Effector memory CD4-positive, alpha-beta T cell (primary cell): ENCODE results near the gene ETV6.

Source experiments
- DNase-seq, 3 donors: peaks; one replicate each; pipeline ENCODE4 v3.0.0-alpha.2; 2020
- H3K27ac ChIP-seq: 2 replicates; pipeline ENCODE4 v1.7.0; 2013; ENCODE audit warnings: mild to moderate bottlenecking, low read length, moderate library complexity; ENCODE audit not compliant: insufficient read depth, poor library complexity, severe bottlenecking
- H3K27me3 ChIP-seq: replicated peaks from 2 replicates; pipeline ENCODE4 v1.7.0; 2013; ENCODE audit warnings: mild to moderate bottlenecking, low read length; ENCODE audit not compliant: insufficient read depth, control insufficient read depth, poor library complexity, severe bottlenecking
- H3K36me3 ChIP-seq: 2 replicates; pipeline ENCODE4 v1.7.0; 2013; ENCODE audit warnings: mild to moderate bottlenecking, low read length, moderate library complexity; ENCODE audit not compliant: control insufficient read depth, insufficient read depth
- H3K4me1 ChIP-seq: 2 replicates; pipeline ENCODE4 v1.7.0; 2013; ENCODE audit warnings: low read length, mild to moderate bottlenecking; ENCODE audit not compliant: control insufficient read depth, insufficient read depth, poor library complexity, severe bottlenecking
- H3K4me3 ChIP-seq: 2 replicates; pipeline ENCODE4 v1.7.0; 2013; ENCODE audit warnings: low read length, low read depth, mild to moderate bottlenecking; ENCODE audit not compliant: insufficient read depth, poor library complexity, severe bottlenecking
- H3K9me3 ChIP-seq: 2 replicates; pipeline ENCODE4 v1.7.0; 2013; ENCODE audit warnings: mild to moderate bottlenecking, low read length, moderate library complexity; ENCODE audit not compliant: control insufficient read depth

ETV6 gene

DNA sequence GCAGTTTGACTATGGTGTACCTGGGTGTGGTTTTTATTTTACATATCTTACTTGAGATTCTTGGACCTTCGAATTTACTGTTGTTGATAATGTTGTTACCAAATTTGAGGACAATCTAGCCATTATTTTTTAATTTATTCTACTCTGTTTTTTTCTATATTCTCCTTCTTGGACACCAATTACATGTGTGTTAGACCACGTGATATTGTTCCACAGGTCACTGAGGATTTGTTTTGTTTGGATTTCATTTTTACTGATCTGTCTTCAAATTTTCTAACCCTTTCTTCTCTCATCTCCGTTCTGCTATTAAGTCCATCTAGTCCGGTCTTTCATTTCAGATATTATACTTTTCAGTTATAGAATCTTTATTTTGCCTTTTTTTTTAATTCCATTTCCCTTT is 216.3 kb downstream of the ETV6 start:
- DNase-seq, result no peak
- no peak overlapping the region for H3K27ac ChIP-seq
- H3K4me1 ChIP-seq, result no peaks in the 10 kb centered on the region
- H3K9me3 ChIP-seq, result no peaks in the 10 kb centered on the region
- no peaks in the 10 kb centered on the region for H3K27me3 ChIP-seq
- H3K4me3 ChIP-seq, result no peak overlapping the region
- peaks cover 31% of the 10 kb centered on the region for H3K36me3 ChIP-seq

DNA sequence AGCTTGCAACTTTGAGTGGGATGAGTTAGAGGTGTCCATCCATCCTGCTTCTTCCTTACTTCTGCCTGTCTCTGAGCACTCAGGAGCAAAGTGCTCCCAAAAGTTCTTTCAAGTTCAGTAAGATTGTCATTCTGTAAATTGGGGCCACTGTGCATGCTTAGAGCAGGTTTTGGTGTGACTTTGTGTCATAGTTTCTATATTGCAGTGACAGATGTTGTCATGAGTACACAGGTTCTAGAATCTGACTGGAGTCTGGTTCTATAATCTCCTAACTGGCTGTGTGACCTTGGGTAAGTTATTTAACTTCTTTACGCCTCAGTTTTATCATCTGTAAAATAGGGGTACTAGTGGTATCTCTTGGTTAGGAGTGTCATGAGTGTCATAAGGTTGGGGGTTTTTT is 218.6 kb downstream of the ETV6 start:
- H3K27ac ChIP-seq, result no peak overlapping the region
- H3K27me3 ChIP-seq, result no peaks in the 10 kb centered on the region
- H3K4me1 ChIP-seq, result no peaks in the 10 kb centered on the region
- H3K4me3 ChIP-seq, result no peak overlapping the region
- H3K9me3 ChIP-seq, result no peaks in the 10 kb centered on the region
- H3K36me3 ChIP-seq, result peaks cover 24% of the 10 kb centered on the region
- DNase-seq, result no peak

DNA sequence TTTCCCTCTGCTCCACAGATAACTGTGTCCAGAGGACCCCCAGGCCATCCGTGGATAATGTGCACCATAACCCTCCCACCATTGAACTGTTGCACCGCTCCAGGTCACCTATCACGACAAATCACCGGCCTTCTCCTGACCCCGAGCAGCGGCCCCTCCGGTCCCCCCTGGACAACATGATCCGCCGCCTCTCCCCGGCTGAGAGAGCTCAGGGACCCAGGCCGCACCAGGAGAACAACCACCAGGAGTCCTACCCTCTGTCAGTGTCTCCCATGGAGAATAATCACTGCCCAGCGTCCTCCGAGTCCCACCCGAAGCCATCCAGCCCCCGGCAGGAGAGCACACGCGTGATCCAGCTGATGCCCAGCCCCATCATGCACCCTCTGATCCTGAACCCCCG is 219.9 kb downstream of the ETV6 start:
- Histone ChIP-seq H3K9me3 (no peaks in the 10 kb centered on the region), H3K4me1 (no peaks in the 10 kb centered on the region), H3K36me3 (peaks cover 27% of the 10 kb centered on the region), H3K4me3 (no peak overlapping the region), H3K27ac (no peak overlapping the region), H3K27me3 (no peaks in the 10 kb centered on the region)
- DNase-seq, result no peak

DNA sequence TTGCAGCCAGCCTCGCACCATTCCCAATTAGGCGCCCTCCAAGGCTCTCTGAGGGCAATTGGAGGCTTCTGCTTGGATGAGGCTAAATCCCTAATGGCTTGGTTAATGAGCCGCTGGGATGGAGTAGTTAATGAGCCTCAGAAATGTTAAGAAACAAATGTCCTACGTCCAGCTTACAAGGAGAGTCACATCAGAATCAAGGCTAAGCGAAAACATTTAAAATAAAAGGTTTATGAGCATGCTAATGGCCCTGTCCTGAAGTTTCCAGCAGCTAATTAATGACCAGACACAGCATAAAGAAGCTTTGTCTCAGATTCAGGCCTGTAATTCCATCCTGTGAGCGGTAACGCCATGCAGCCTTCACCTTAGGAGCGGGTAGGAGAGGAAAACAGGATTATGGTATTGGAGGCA is 220.6 kb downstream of the ETV6 start:
- Histone ChIP-seq H3K4me1 (no peaks in the 10 kb centered on the region), H3K9me3 (no peaks in the 10 kb centered on the region), H3K4me3 (no peak overlapping the region), H3K36me3 (peaks cover 27% of the 10 kb centered on the region), H3K27ac (no peak overlapping the region), H3K27me3 (no peaks in the 10 kb centered on the region)
- no peak for DNase-seq

DNA sequence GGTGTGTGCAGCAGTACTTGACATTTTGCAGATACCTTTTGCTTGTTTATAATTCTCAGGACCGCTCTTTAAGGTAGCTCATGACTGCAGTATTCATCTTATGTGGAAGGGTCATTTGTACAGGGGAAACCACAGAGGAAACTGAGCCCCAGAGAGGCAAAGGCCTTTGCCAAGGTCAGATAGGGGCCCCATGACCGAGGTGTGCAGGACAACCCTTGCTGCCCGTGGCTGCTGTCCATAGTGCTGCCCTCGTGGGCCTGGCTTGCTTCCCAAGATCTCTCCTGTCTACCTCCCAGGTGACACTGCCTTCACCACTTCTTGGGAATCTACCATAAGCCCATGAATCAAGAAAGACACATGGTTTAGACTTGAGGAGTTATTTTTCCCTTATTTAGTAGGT is 222.6 kb downstream of the ETV6 start:
- no peak overlapping the region for H3K27ac ChIP-seq
- DNase-seq, result no peak
- H3K27me3 ChIP-seq, result no peaks in the 10 kb centered on the region
- no peaks in the 10 kb centered on the region for H3K9me3 ChIP-seq
- no peak overlapping the region for H3K4me3 ChIP-seq
- H3K4me1 ChIP-seq, result peaks cover 12% of the 10 kb centered on the region
- peaks cover 24% of the 10 kb centered on the region for H3K36me3 ChIP-seq

DNA sequence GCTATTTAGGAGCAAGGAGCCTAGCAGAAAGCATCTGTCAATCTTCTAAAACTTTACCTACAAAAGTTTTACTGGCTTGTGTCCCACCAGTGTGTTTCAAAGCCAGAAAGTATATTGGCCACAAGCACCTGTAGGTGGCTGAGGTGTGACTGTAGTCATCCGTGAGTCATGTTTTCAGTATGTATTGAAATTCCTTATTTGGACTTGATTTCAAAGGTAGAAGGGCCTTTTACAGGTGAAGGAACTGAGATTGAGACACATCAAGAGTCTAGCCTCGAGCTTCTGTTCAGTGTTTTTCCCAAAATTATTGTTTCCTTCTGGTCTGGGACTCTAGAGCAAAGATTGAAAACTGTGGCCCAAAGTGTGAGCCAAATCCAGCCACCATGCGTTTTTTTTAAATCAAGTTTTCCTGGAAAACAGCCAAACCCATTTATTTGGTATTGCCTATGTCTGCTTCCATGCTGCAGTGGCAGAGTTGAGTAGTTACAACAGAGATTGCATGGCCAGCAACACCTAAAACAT is 226.0 kb downstream of the ETV6 start:
- Histone ChIP-seq H3K4me1 (peaks cover 12% of the 10 kb centered on the region), H3K4me3 (no peak overlapping the region), H3K27ac (no peak overlapping the region), H3K36me3 (peaks cover 10% of the 10 kb centered on the region), H3K27me3 (no peaks in the 10 kb centered on the region), H3K9me3 (no peaks in the 10 kb centered on the region)
- no peak for DNase-seq

DNA sequence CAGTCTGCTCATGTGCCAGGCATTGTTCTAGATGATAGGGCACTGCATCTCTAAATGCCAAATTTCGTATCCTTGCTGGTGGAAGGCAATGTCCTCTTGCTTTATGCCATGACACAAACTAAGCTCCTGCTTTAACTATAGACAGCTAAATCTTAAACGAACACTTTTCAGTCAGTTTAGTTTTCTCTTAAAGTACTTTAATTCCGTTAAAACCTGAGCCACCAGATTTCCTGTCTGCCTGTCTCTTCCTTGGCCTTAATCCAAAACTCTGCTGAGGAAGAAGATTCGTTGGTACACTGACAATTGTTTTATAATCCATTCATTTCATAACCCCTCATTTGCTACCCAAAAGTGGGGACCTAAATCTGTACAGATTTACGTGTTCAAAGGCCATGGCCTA is 226.8 kb downstream of the ETV6 start:
- Histone ChIP-seq H3K9me3 (no peaks in the 10 kb centered on the region), H3K27me3 (no peaks in the 10 kb centered on the region), H3K4me1 (peaks cover 12% of the 10 kb centered on the region), H3K36me3 (peaks cover 7% of the 10 kb centered on the region), H3K4me3 (no peak overlapping the region), H3K27ac (no peak overlapping the region)
- no peak for DNase-seq

DNA sequence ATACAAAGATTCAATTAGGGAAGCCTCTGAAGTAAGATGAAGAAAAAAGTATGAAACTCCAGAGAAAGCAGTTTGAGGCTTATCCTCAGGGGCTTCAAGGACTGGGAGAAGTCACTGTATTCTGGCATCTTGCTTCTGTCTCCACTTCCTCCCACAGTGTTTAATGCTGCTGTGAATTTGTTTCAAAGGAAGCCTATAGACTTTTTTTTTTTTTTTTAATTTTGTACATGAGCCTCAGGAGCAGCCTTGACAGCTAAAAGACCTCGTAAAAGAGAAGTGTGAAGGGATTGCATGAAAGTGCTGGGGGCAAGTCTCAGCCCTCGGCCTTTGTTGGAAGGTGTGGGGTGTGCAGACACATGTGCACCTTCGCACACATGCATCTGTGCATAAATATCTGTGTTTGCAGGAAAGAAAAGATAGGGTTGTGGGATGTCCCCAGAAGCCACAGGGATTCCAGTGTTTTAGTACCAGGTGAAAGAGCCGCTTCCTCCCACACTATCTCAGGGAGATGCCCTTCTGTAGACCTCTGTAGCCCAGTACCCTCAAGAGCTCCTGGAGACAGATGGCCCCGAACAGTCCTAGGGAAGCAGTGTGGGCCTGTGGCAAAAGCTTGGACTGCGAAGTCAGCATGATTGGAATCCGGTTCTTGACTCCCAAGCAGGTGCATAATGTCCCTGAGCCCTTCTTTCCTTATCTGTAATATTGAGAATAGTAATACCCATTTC is 227.8 kb downstream of the ETV6 start:
- Histone ChIP-seq H3K36me3 (peaks cover 9% of the 10 kb centered on the region), H3K4me1 (peaks cover 12% of the 10 kb centered on the region), H3K9me3 (no peaks in the 10 kb centered on the region), H3K4me3 (no peak overlapping the region), H3K27ac (no peak overlapping the region), H3K27me3 (no peaks in the 10 kb centered on the region)
- DNase-seq, result no peak

DNA sequence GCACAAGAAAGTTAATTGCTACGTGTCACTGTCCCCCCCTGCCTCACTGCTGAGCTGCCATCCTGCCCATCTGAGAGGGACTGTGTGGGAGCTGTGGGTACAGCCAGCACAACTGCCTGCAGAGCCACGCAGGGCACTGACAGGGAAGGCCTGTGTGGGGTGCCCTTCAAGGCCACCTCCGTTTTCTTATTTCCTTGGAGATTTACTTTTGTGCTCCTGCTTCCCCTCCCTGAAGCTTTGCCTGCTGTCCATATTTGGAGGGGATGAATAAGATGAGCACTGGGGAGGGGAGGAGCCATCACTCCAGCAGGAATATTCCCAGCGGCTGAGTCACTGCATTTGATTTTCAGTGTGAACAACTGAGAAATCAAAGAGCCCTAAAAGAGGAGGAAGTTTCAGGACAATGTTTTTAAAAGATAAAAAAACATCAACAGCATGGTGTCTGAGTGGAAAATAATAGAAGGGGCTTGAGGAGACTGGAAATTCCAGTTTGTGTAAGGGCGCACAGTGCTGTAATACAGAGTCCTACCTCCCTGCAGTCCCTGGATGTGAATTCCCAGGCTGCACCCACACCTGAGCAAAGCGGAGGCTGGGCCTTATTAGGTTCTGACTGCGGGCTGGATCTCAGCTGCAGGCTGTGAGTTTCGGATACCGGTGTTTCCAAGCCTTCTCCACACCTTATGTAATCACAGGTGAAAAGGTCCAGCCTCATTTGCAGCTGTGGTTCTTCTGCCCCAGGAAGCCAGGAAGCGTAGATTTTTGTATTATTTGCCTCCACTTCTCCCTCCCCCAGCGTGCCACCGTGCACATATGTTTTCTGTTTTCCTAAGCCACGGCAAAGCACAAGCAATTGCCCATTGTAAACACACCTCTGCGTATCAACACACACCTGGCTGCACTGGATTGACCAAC is 228.7 kb downstream of the ETV6 start:
- Histone ChIP-seq H3K4me1 (peaks cover 12% of the 10 kb centered on the region), H3K27ac (no peak overlapping the region), H3K36me3 (peaks cover 9% of the 10 kb centered on the region), H3K4me3 (no peak overlapping the region), H3K9me3 (no peaks in the 10 kb centered on the region), H3K27me3 (no peaks in the 10 kb centered on the region)
- DNase-seq, result no peak

DNA sequence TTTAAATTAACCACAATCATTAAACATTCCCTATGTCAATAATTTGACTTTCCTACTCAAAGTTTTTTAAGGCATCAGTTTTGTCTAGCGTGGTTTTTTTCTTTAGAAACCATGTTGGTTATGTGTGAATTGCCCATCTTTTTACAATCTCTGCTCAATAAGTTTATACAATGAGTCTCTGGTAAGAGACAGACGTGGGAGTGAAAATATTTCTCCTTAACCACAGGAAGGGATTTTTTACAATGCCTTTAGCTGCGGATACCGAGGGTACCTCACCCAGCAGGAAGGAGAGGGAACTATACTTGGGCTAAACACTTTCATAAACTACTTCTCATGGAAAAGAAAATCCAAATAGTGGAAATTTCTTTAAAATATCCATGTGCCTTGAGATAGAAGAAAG is 229.8 kb downstream of the ETV6 start:
- peaks cover 12% of the 10 kb centered on the region for H3K4me1 ChIP-seq
- no peaks in the 10 kb centered on the region for H3K27me3 ChIP-seq
- peaks cover 10% of the 10 kb centered on the region for H3K36me3 ChIP-seq
- no peak overlapping the region for H3K27ac ChIP-seq
- DNase-seq, result no peak
- no peaks in the 10 kb centered on the region for H3K9me3 ChIP-seq
- H3K4me3 ChIP-seq, result no peak overlapping the region
